Activated CD8-positive, alpha-beta memory T cell treated with anti-CD3 and anti-CD28 coated beads for 48 hours (primary cell): Measurements from ENCODE around the gene XPNPEP3.
A peak's percentile ranks its signal among the peaks of the same experiment; 100 is the strongest.
"Not testable (repeated sequence)": the region's sequence is repeated elsewhere in the genome, so short reads cannot be mapped to it uniquely, and the experiment has no call there.

Experiments
- DNase-seq, 3 experiments: peaks; one replicate each; pipeline ENCODE4 v3.0.0-alpha.2; 2020; ENCODE audit warnings: low read depth in 2 of 3, low spot score in 2 of 3

Gene XPNPEP3

DNA sequence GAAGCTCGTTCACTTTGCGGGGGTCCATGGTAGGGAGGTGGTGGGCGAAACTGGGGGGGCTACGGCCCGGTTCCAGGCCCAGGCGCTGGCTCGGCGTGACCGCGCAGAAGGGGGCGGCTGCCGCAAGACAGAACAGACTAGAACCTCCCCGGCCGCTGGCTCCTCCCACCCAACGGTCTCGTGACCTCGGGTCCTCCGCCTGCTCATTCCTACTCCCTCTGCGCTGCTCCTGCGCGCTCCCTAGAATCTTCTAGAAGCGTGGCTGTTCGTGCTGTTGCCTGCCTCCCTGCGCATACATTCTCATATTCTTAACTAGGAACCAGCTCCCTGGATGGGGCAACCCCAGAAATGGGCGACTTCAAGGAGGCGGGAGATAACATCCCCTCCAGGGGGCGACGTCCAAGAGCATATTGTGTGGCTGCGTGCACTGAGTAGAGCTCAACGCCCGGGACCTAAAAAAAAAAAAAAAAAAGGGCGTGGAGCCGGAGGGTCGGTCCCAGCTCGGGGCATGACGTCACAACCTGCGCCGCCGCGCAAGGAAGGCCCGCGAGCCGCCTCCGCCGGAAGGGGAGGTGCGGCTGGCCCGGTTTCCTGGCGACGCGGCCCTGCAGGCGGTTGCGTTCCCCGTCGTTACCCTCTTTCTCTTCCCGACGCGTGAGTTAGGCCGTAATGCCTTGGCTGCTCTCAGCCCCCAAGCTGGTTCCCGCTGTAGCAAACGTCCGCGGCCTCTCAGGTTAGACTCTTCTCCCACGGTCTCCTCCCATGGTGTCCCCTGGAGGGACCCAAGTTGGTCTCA lies at the start of gene XPNPEP3, which contains the start of gene ST13:
XPNPEP3 (plus strand) TSS at position 636 of the 796 bp plus-strand sequence; CDS start at position 670, 34 bp downstream.
ST13 (minus strand) TSS at position 127 of the 796 bp plus-strand sequence; CDS start at position 28, 99 bp downstream.
- DNase-seq = peak; percentile 88 to 93 (median 91)

DNA sequence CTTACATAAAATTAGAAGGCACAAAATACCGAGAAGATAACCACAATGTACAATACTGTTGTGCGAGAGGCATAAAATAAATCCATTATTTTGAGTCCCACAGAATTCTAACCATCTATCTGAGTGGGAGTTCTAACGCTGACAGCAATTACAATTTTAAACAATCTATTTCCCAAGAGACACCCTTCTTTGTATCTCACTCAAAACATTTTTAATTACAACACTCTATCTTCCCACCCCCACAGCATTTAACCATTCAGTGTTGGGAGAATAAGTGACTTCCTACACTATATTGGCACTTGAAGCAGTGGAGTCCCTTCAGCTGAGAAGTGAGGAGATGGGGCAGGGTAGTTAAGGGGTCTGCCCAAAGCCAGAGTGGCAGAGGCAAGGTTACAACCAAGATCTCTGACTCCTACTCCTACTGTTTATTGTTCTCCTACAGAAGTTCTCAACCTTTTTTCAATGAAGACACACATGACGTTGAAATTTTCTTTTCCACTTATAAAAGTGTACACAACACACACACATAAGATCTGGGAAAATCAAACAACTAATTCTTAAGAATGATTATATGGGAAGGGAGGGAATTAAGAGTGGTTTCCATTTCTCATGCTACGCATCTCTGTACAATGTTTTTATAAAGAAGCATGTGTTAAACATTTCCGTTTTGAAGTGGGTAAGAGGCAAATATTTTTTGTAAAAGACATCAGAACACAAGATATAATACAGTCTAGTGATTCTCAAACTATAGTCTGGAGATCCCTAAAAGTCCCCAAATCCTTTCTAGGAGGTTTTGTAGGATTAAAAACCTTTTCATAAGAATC lies 48.7 kb upstream of the XPNPEP3 start:
- DNase-seq = no peak

DNA sequence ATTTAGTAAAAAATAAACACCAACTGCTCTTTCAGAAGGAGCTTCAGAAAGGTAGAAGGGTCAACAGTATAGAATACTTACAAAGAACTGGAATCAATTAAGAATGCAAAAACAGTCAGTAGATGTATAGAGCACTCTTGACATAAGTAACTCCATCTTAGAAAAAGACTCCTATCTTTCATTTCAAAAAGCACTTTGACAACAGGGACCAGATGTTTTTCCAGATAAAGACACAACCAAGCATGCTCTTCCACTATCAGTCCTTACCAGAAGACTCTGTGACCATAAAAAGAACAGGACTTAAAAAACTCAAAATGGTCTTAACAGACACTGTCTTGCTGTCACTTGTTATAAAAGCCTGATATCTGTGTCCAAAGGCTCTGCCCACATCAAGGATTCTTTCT lies 43.0 kb upstream of the XPNPEP3 start:
- no peak for DNase-seq

DNA sequence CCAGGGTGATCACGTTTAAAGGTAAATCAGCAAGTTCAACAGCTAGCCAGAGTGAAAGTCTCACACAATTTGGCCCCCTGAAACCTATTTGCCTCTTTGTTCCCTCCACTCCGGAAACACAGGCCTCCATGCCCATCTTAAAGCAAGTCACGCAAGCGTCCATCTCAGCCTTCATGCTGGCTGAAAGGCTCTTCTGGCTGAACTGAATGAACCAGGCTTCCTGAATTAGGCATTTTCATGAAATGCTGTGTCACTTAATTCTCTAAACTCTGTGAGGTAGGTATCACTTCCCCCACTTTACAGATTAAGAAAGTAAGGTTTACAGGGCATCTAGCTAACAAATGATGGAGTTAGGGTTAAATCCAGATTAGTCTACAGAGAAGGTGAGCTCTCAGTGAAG lies 39.2 kb upstream of the XPNPEP3 start:
- no peak for DNase-seq

DNA sequence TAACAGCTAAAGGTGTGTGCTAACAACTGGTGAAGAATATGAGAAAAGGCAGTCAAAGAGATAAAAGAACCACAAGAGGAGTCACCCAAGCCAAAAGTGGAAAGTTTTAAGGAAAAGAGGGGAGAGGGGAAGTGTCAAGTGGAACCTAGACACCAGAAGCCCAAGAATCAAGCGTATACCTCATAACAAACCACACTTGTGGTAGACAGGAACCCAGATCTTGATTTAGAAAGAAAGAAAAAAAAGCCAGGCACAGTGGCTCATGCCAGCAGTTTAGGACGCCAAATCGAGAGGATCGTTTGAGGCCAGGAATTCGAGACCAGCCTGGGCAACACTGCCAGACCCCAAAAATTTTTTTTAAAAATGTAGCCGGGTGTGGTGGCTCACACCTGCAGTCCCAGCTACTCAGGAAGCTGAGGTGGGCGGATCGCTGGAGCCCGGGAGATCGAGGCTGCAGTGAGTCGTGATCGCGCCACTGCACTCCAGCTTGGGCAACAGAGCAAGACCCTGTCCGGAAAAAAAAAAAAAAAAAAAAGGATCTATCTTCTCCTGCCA lies 38.7 kb upstream of the XPNPEP3 start:
- no peak for DNase-seq

DNA sequence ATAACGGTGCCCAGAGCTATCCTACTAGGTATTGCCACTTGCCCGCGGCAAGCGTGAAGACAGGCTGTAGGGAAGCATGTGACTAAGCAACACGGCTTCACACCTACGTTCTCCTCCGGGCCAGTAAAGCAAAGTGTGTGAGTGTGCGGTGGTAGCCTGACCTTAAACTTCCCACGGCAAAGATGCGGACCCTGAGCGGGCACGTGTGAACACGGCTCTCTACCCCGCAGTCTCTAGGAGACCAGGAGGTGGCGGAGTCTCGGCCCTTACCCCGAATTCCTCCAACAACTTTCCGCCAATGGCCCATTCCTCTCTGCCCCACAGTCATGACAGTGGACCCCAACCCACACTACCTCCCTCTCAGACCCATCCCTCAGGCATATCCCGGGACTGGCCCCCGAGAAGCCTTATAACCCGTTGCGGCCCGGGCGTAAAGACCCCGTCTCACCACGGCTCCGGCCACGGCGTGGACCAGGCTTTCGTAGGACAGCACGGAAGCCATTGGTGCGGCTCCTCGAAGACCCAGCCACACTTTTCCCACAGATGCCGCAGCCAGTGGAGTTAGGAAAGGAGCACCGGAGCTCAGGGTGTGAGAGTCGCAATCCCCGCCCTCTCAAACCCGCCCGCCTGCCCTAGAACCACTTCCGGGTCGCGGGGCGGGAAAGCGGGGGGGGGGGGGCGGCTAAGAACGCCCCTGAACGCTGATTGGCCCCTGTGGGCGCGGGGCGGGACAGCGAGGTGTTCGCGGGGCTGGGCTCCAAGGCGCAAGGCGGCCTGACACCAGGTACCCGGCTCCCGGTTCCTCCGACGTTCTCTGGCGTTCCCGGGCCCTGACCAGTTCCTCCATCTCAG lies 38.0 kb upstream of the XPNPEP3 start, which contains the start of gene SLC25A17:
SLC25A17 (minus strand) TSS at position 600 of the 852 bp plus-strand sequence; CDS start at position 502, 98 bp downstream.
- DNase-seq = peak; percentile 65 to 80 (median 72)

DNA sequence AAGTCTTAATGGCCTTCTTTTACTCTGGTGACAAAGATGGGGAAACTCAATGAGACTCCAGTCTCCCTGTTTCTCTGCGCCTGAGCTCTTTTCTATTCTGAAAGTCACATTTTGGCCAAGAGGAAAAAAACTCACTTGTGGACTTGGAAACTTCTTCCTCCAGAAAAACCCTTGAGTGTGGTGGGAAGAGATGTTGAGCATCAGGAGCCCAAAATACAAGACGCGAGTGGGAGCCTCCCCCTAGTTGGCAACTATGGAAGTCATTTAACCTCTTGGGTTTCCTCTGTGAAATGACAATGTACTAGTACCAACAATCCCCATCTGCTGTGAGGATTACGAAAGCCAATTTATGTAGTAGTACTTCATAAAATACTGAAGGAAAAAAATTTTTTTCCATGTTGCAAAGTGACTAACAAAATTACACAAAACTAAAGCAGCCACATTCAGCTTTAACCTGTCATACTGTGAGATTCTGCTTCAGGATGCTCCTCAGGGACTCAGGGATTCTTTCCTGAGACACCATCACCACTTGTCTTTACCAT lies 37.3 kb upstream of the XPNPEP3 start:
- DNase-seq = no peak

DNA sequence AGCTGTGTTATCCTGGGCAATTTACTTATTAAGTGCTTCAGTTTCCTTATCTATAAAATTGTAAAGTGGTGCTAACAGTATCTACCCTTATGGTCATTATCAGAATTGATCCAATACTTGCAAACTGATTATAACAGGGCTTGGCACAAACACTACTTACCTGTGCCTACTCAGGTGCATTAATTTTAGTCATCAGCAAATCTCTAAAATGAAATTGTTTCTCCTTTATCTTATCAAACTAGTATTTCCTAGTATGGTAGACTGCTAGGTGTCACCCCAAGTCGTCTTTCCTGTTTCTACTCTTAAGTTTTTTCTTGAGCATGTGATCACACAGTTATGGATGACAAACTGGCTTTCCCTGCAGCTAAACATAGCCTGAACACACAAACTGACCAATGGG lies 33.5 kb upstream of the XPNPEP3 start:
- DNase-seq = no peak

DNA sequence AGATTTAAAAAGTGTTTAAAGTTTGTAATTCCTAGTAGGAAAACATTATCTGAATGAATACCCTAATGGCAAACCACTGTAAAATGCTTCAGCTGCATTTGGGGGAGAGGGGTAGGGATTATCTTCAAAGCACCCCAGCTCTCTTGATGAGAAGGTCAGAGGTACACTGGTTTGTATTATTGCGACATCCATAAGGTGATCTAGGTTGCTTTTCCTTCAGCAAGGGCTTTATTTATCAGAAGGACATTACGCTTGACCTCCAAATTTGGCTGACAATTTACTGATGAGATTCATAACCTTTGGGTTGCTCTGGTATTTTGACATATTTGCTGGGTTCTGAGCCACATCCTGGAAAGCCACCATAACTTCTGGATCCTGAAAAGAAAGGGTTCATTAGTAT lies 30.7 kb upstream of the XPNPEP3 start:
- not testable (repeated sequence) for DNase-seq

DNA sequence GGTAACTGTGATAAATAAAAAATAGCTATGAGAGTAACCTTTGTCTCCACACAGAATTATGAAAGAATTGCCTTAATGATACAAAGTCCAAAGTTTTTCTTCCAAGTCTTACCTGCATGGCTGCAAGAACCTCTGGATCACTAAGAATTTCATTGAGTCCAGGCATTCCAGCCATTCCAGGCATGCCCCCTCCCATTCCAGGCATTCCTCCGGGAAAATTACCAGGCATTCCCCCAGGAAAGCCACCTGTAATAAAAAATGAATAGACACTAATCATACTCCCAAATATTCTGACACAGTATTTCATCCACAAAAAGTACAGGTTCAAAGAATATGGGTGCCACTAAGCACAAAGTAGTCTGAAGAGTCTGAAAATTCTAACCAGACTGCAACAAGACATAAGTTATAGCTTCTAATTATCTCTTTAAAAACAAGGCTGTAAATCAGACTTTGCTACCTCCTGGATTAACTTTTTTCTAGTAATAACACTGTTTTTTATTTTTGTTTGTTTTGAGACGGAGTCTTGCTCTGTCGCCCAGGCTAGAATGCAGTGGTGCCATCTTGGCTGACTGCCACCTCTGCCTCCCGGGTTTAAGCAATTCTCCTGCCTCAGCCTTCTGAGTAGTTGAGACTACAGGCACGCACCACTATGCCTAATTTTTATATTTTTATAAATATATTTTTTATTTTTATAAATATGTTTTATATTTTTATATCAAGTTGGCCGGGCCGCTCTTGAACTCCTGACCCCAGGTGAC lies 29.8 kb upstream of the XPNPEP3 start:
- DNase-seq = no peak

DNA sequence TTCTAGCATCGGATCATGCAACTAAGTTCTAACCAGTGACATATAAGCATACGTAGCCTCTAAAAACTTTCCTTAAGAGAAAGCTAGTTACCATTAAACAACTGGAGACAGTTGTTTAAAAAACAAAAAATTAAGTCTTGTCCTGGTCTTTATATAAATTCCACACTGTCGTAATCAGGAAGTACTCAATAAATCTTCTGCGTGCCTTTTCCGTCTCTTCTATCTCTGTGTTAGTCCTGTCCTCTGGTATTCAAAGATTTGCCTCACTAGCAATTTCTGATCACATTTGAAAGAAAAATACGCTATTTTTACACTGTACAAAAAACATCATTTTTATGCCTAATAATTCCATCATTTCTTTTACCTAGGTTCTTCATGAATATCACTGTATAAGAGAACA lies 27.8 kb upstream of the XPNPEP3 start:
- DNase-seq = no peak

DNA sequence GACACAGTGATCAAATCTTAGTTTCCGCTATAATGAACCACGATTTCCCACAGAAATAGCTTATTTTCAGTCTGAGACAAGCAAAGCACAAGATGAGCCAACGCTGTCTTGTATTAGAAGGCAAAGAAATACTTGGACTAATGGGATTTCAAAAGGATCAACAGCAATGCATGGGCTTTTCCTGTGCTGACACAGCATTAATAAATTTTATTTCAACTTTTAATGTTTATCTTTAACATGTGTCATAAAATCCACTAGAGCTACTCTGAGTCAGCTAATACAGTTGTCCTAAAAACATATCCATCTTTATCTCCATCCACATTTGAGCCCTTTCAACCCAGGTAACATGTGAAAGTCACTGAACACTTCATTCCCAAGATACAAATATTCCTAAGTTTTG lies 22.3 kb upstream of the XPNPEP3 start:
- no peak for DNase-seq

DNA sequence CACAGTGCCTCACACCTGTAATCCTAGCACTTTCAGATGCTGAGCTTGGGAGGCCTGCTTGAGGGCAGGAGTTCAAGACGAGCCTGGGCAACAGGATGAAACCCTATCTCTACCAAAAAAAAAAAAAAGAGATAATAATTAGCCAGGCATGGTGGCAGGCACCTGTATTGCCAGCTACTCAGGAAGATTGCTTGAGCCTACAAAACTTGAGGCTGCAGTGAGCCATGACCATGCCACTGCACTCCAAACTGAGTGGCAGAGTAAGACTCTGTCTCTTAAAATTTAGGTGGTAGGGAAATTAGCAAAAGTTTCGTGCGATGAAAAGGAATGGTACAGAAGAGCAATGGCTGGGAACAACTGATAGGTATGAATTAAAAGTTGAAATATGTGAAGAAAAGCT lies 18.5 kb upstream of the XPNPEP3 start:
- DNase-seq = no peak

DNA sequence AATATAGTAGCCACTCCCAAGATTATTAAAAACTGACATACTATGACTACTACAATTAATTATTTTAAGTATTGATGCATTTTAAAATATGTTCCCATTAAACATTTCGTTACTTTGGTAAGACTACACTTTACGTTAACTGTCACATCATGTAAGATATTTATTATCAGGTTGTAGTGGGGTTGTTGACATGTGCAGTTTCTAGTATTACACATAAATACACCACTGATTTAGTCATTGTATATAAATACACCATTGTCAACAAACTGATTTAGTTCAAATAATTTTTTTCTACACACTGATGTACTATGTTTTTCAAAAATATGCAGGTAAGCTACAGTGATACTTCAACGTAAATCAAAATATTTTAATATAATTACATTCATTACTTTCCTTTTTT lies 12.0 kb upstream of the XPNPEP3 start:
- no peak for DNase-seq

DNA sequence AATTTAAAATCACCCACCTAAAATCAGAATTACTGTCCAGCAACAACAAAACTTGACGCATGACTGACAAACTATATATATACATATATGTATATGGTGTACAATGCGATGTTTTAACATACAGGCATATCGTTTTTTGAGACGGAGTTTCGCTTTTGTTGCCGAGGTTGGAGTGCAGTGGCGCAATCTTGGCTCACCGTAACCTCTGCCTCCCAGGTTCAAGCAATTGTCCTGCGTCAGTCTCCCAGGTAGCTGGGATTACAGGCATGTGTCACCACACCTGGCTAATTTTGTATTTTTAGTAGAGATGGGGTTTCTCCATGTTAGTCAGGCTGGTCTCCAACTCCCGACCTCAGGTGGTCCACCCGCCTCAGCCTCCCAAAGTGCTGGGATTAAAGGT lies 11.1 kb upstream of the XPNPEP3 start:
- not testable (repeated sequence) for DNase-seq

DNA sequence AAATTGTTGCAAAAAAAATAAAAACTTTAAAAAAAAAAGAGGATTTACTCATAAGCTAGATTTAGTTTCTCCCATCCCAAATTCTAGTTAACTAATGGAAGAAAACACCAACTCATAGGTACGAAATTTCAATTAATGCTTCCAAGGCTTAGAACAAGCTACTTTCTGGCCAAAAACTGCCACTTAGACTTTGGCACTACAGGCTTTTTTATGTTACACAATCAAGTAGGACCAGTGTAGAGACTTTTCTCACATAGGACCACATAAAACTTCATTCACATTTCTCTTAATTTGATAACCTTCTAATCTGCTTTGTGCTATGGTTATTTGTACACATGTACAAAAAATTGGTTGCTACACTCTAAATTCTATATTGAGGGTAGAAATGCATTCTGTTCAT lies 3.6 kb upstream of the XPNPEP3 start:
- no peak for DNase-seq

DNA sequence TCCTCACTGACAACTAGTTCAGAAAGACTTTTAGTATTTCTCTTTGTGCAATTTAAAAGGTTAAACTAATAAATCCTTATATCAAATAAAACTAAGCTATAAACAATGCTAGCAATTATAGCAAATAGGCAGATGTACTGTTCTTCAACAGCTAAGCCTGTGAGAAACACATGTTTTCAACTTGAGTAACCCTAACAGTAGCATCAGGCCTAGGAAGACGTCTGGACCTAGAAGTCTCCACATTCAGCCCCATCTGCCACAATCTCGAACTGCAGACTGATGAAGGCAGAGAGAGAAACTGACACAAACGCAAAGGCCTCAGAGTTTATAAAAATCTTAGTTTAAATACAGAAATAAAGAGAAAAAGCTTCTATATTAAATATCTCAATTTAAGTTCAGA lies 3.0 kb upstream of the XPNPEP3 start:
- no peak for DNase-seq

DNA sequence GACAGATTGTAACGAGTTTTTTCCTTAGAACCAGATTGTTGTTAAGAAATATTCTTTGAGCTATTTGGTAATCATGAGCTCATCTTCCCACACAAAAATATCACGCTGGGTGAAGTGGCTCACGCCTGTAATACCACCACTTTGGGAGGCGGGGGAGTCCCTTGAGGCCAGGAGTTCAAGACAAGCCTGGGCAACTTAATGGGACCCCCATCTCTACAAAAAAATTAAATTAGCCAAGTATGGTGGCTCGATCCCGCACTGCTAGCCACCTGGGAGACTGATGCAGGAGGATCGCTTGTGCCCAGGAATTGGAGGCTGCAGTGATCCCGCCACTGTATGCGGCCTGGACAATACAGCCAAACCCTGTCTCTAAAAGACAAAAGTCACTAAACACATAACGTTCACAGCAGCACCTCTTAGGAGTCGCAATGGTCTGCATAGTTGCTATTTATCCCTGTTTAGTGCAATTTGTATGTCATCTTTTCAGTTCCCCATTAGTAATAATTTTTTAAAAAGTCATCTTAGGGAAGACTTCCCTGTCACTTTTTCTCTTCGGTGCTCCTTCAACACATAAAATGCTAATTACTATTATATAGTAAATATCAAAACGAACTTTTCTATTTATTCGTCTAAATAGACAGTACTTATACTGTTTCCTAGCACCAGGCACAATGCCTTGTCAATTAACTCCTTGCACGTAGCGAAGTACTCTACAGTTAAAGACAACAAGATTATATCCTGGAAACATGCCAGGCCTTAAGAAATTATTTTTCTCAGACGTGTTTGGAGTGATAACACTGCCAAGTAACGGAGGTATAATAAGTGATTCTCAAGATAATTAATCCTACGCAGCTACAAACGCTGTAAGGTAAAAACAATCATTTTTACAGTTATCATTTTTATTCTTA lies 1.6 kb upstream of the XPNPEP3 start:
- DNase-seq = no peak
